Spleen (tissue), 11 donors: ENCODE data around the gene OPTN. TPM values are rescaled to one million over a fixed set of nuclear protein-coding genes. Genes with fewer than 3 reads are reported as not detected.
"Not testable (repeated sequence)": the region's sequence is repeated elsewhere in the genome, so short reads cannot be mapped to it uniquely, and the experiment has no call there.

ENCODE experiments used
- DNase-seq: peaks from one replicate; pipeline ENCODE4 v3.0.0-alpha.2; 2020
- H3K27ac ChIP-seq, 8 donors: fragments of 200-600 bp; sonication (generic) in 7 of 8; 1 replicate in 4 of 8; 2 replicates in 4 of 8; pipeline versions ENCODE4 v1.5.0 to v1.8.0; 2016 to 2021; ENCODE audit warnings: inconsistent platforms in 4 of 8, mild to moderate bottlenecking in 4 of 8, moderate library complexity in 1 of 8
- H3K27me3 ChIP-seq, 7 donors: fragments of 200-600 bp; sonication (generic) in 6 of 7; replicated peaks in 1 of 7; 1 replicate in 4 of 7; 2 replicates in 3 of 7; pipeline versions ENCODE4 v1.5.0 to v1.8.0; 2016 to 2021; ENCODE audit warnings: inconsistent platforms in 3 of 7, mild to moderate bottlenecking in 1 of 7
- H3K36me3 ChIP-seq, 6 donors: fragments of 200-600 bp; sonication (generic) in 5 of 6; 1 replicate in 4 of 6; 2 replicates in 2 of 6; pipeline versions ENCODE4 v1.5.0 to v1.8.0; 2016 to 2021; ENCODE audit warnings: inconsistent platforms in 2 of 6
- H3K4me1 ChIP-seq, 6 donors: fragments of 200-600 bp; sonication (generic) in 5 of 6; 1 replicate in 3 of 6; 2 replicates in 3 of 6; pipeline versions ENCODE4 v1.5.0 to v1.8.0; 2016 to 2021; ENCODE audit warnings: inconsistent platforms in 3 of 6
- H3K4me3 ChIP-seq, 8 donors: fragments of 200-600 bp; sonication (generic) in 7 of 8; 1 replicate in 4 of 8; 2 replicates in 4 of 8; pipeline versions ENCODE4 v1.5.0 to v1.8.0; 2016 to 2021; ENCODE audit warnings: inconsistent platforms in 4 of 8, mild to moderate bottlenecking in 4 of 8, moderate library complexity in 2 of 8
- H3K9me3 ChIP-seq, 8 donors: fragments of 200-600 bp; sonication (generic) in 7 of 8; 1 replicate in 4 of 8; 2 replicates in 4 of 8; pipeline versions ENCODE4 v1.5.0 to v1.8.0; 2016 to 2021; ENCODE audit warnings: inconsistent platforms in 4 of 8
- POLR2A ChIP-seq, 3 donors: fragments of 450-650 bp; IDR thresholded peaks; one replicate each; pipeline ENCODE4 v1.5.1; 2017; ENCODE audit warnings: antibody characterized with exemption in 3 of 3, mild to moderate bottlenecking in 1 of 3
- POLR2AphosphoS5 ChIP-seq, 3 donors: sonication (generic); formaldehyde crosslinking; IDR thresholded peaks; one replicate each; pipeline ENCODE4 v1.5.1; 2017; ENCODE audit warnings: antibody characterized with exemption in 3 of 3
- WGBS, 5 donors: extraction: QIAGEN DNeasy Blood & Tissue Kit in 3 of 5; methylation state at CpG; one replicate each; pipeline versions ENCODE4 v1.1.5 to v1.1.7; 2013 to 2018; 5-methylcytosine and 5-hydroxymethylcytosine counted together
- intact Hi-C: fragments of 100-400 bp; cut with DNase I; formaldehyde crosslinking; loops from one replicate; pipeline ENCODE4 v1.15.0; 2023; ENCODE audit warnings: low total_unique reads
- polyA plus RNA-seq, 3 donors: library from polyadenylated mRNA; stranded (reverse); fragments of 200-250 nt; gene quantifications; one replicate each; pipeline ENCODE4 v1.2.1, GENCODE V29; 2013
- total RNA-seq, 7 donors: library from RNA; depleted of rRNA in 3 of 7; stranded (reverse); fragments of >200 nt in 3 of 7; fragmentation: NEBNext Ultra II Directional in 4 of 7; extraction: Animal tissue kit (Norgen Biotek cat#: 25700) in 4 of 7; gene quantifications; one replicate each; pipeline versions ENCODE4 v1.1.0 to v1.2.1, GENCODE V29; 2016 to 2021
- TF ChIP-seq, protein P1 (sequence below), 11 experiments: fragments of 200-600 bp in 7 of 11; fragments of 450-650 bp in 4 of 11; sonication (generic) in 4 of 11; IDR thresholded peaks in 8 of 11; conservative IDR thresholded peaks in 3 of 11; 1 replicate in 7 of 11; 2 replicates in 4 of 11; pipeline versions ENCODE4 v1.4.0 to v1.8.0; 2016 to 2021; ENCODE audit warnings: antibody characterized with exemption in 11 of 11, inconsistent platforms in 4 of 11, mild to moderate bottlenecking in 1 of 11
- donor health status: healthy with polysubstance abuse.
- donor health status: DM: no; HTN: no; CAD: no; lungs with moderate emphysema.
- donor health status: DM: no; HTN: no; CAD: no.
- donor health status: Bipolar disorder and iron deficiency.
- donor health status: healthy.
- donor health status: DM: no; HTN: no; CAD: no.
- donor health status: DM: yes; HTN: yes; CAD: no.

The OPTN gene
- total and polyA plus RNA-seq, 10 donors: 17.2 to 73.7 (median 52.0) TPM

DNA sequence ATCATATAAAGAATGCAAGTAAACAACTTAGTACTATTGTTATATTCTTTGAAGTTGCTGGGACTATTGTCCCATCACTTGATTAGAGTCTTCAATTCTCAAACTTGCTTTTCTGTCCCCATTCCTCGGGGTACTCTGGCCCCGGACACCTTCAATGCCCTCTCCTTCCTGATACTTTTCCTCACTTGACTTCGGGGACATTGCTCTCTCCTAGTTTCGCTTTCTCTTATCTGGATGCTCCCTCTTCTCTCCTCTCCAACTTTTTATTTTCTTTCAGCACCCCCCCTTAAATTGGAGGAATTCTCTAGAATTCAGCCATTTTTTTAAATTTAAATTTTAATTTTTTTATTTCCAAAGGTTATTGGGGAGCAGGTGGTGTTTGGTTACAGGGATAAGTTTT, 10.6 kb upstream of the OPTN start:
- TF ChIP-seq, protein P1, sequence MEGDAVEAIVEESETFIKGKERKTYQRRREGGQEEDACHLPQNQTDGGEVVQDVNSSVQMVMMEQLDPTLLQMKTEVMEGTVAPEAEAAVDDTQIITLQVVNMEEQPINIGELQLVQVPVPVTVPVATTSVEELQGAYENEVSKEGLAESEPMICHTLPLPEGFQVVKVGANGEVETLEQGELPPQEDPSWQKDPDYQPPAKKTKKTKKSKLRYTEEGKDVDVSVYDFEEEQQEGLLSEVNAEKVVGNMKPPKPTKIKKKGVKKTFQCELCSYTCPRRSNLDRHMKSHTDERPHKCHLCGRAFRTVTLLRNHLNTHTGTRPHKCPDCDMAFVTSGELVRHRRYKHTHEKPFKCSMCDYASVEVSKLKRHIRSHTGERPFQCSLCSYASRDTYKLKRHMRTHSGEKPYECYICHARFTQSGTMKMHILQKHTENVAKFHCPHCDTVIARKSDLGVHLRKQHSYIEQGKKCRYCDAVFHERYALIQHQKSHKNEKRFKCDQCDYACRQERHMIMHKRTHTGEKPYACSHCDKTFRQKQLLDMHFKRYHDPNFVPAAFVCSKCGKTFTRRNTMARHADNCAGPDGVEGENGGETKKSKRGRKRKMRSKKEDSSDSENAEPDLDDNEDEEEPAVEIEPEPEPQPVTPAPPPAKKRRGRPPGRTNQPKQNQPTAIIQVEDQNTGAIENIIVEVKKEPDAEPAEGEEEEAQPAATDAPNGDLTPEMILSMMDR (IDR thresholded peaks at IDR 0.05 in 8 of 11, conservative IDR thresholded peaks at IDR 0.05 in 3 of 11): no peak
- TF ChIP-seq POLR2AphosphoS5 (IDR thresholded peaks at IDR 0.05) (no peak), POLR2A (IDR thresholded peaks at IDR 0.05) (no peak)
- no peaks in the 10 kb centered on the region for H3K27me3 ChIP-seq
- no peaks in the 10 kb centered on the region for H3K36me3 ChIP-seq
- 51 to 74% (median 69%) methylated on average over 4 of the region's 4 CpGs for WGBS, 5 donors
- DNase-seq: no peak
- intact Hi-C loops: no loop called here
- H3K4me3 ChIP-seq: peak overlapping the region in 3 of 8 donors; percentile 2 to 30 (median 9)
- H3K4me1 ChIP-seq: no peaks in the 10 kb centered on the region
- no peak overlapping the region for H3K27ac ChIP-seq
- H3K9me3 ChIP-seq: peaks cover 0 to 15% (median 11%) of the 10 kb centered on the region in 8 donors

DNA sequence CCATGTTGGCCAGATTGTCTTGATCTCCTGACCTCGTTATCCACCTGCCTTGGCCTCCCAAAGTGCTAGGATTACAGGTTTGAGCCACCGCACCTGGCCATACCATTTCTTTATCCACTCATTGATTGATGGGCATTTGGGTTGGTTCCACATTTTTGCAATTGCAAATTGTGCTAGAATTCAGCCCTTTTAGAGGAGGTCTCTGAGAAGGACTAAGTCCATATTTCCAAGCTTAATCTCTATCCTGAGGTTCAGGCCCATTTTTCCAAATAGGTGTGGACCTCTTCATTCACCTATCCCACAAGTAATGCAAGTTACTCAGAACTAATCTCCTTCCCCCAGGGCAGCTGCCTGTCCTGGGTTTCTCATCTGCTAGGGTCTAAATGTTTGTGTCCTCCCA, 9.7 kb upstream of the OPTN start:
- Histone ChIP-seq H3K4me3 (no peak overlapping the region), H3K36me3 (no peaks in the 10 kb centered on the region), H3K4me1 (no peaks in the 10 kb centered on the region), H3K9me3 (peaks cover 0 to 6% (median 2%) of the 10 kb centered on the region in 8 donors), H3K27ac (no peak overlapping the region), H3K27me3 (no peaks in the 10 kb centered on the region)
- intact Hi-C loops: no loop called here
- no peak for DNase-seq
- TF ChIP-seq, protein P1 (IDR thresholded peaks at IDR 0.05 in 8 of 11, conservative IDR thresholded peaks at IDR 0.05 in 3 of 11): no peak
- TF ChIP-seq POLR2AphosphoS5 (IDR thresholded peaks at IDR 0.05): no peak
- no peak for TF ChIP-seq POLR2A (IDR thresholded peaks at IDR 0.05)
- 83 to 90% (median 89%) methylated on average over 2 of the region's 2 CpGs for WGBS, 5 donors

- no peaks in the 10 kb centered on the region for H3K36me3 ChIP-seq
- intact Hi-C loops: no loop called here
- no peaks in the 10 kb centered on the region for H3K27me3 ChIP-seq
- H3K27ac ChIP-seq: no peak overlapping the region
- WGBS, 5 donors: 67 to 89% (median 79%) methylated on average over 3 of the region's 3 CpGs
- DNase-seq: no peak
- no peaks in the 10 kb centered on the region for H3K9me3 ChIP-seq
- no peak for TF ChIP-seq POLR2A (IDR thresholded peaks at IDR 0.05)
- no peak for TF ChIP-seq POLR2AphosphoS5 (IDR thresholded peaks at IDR 0.05)
- TF ChIP-seq, protein P1 (IDR thresholded peaks at IDR 0.05 in 8 of 11, conservative IDR thresholded peaks at IDR 0.05 in 3 of 11): no peak
- no peak overlapping the region for H3K4me3 ChIP-seq
- no peaks in the 10 kb centered on the region for H3K4me1 ChIP-seq
Measured at GRCh38 chr10:13091801-13092200, 8.2 kb upstream of the OPTN start.

GRCh38 chr10:13092291-13093102, 7.5 kb upstream of the OPTN start:
- 82 to 89% (median 89%) methylated on average over 7 of the region's 7 CpGs for WGBS, 5 donors
- H3K27ac ChIP-seq: no peak overlapping the region
- TF ChIP-seq POLR2A (IDR thresholded peaks at IDR 0.05): no peak
- no peak for TF ChIP-seq POLR2AphosphoS5 (IDR thresholded peaks at IDR 0.05)
- TF ChIP-seq, protein P1 (IDR thresholded peaks at IDR 0.05 in 8 of 11, conservative IDR thresholded peaks at IDR 0.05 in 3 of 11): no peak
- DNase-seq: no peak
- H3K9me3 ChIP-seq: no peaks in the 10 kb centered on the region
- intact Hi-C loops: no loop called here
- H3K27me3 ChIP-seq: no peaks in the 10 kb centered on the region
- H3K4me3 ChIP-seq: no peak overlapping the region
- H3K4me1 ChIP-seq: no peaks in the 10 kb centered on the region
- no peaks in the 10 kb centered on the region for H3K36me3 ChIP-seq

DNA sequence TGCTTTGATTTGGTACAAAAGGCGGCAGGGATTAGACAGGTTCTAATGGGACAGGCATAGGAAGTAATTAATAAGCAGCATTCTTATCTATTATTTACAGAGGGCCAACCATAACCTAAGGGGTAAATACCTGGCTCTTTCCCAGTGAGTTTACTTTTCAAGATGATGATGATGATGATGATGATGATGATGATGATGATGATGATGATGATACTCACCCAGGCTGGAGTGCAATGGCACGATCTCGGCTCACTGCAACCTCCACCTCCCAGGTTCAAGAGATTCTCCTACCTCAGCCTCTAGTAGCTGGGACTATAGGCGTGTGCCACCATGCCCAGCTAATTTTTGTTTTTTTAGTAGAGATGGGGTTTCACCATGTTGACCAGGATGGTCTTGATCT, 5.9 kb upstream of the OPTN start:
- H3K9me3 ChIP-seq, DNase-seq, H3K4me3 ChIP-seq, H3K27me3 ChIP-seq, intact Hi-C loops, H3K36me3 ChIP-seq, H3K4me1 ChIP-seq, H3K27ac ChIP-seq: not testable (repeated sequence)
- 94 to 96% (median 94%) methylated on average over 4 of the region's 4 CpGs for WGBS, 5 donors
